HL-60 (cell line): ENCODE measurements around the gene LITAFD.

Experiments used
- DNase-seq, 2 experiments: peaks; one replicate each; pipeline ENCODE4 v3.0.0-alpha.2; 2010 to 2020; ENCODE audit warnings: low read depth in 1 of 2, low spot score in 1 of 2
- H3K27ac ChIP-seq: fragments of 250-450 bp; sonication (Bioruptor Pico); replicated peaks from 2 replicates; pipeline ENCODE4 v1.5.1; 2020; ENCODE audit warnings: mild to moderate bottlenecking, moderate library complexity
- H3K27me3 ChIP-seq: fragments of 250-450 bp; sonication (Bioruptor Pico); 2 replicates; pipeline ENCODE4 v1.5.1; 2021; ENCODE audit warnings: mild to moderate bottlenecking, moderate library complexity; ENCODE audit not compliant: insufficient read depth, poor library complexity, severe bottlenecking
- H3K4me3 ChIP-seq: replicated peaks from 2 replicates; pipeline ENCODE4 v1.5.1; 2011; ENCODE audit warnings: mild to moderate bottlenecking, control low read depth, low read length; ENCODE audit not compliant: insufficient read depth
- GABPA ChIP-seq: IDR thresholded peaks from 2 replicates; pipeline ENCODE4 v1.6.1; 2012; ENCODE audit warnings: low read depth
- POLR2AphosphoS5 ChIP-seq: IDR thresholded peaks from 2 replicates; pipeline ENCODE4 v1.6.1; 2012; ENCODE audit warnings: low read depth
- SPI1 ChIP-seq: IDR thresholded peaks from 2 replicates; pipeline ENCODE4 v1.6.1; 2012; ENCODE audit warnings: low read depth, mild to moderate bottlenecking, borderline replicate concordance
- TF ChIP-seq, protein P1 (sequence below): IDR thresholded peaks from one replicate; pipeline ENCODE4 v1.5.1; 2011; ENCODE audit warnings: low read length, control low read depth, inconsistent platforms; ENCODE audit not compliant: insufficient read depth
- TF ChIP-seq, protein P2 (sequence below): IDR thresholded peaks from 2 replicates; pipeline ENCODE4 v1.6.1; 2012; ENCODE audit warnings: low read depth; ENCODE audit not compliant: insufficient replicate concordance

LITAFD gene

DNA sequence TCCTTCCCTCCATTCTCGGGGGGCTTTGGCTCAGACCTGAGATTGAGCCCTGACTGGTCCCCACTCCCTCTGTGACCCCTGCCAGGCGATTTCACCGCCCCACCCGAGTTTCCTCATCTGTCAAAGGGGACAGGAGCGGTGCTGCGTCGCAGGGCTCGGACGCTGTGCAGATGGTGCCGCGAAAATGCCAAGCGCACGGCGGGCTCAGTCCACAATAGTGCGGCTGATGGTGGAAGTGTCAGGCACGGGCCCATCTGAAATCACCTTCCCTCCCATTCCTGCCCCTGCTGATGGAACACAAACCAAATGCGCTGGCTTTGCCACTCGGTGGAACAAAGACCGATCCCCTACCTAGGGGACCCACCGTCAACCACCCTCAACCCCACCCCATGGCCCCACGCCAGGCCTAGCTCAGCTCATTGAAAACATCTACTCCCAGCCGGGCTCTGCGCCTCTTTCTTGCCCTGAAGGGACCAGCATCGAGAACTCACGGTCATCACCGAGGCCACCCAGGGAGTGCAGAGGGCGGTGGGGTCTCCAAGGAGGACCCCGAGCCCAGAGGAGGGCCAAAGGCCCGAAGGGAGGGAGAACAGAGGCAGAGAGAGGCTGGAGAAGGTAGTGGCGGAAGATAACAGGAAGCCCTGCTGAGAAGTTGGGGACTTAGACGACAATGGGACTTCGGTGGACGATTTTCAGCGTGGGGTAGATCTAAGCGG, 14.8 kb upstream of the LITAFD start:
- no peak for TF ChIP-seq GABPA
- 0 out of 2 replicates have a peak, but pooled peaks have one; percentile 8 for TF ChIP-seq SPI1
- TF ChIP-seq, protein P1, sequence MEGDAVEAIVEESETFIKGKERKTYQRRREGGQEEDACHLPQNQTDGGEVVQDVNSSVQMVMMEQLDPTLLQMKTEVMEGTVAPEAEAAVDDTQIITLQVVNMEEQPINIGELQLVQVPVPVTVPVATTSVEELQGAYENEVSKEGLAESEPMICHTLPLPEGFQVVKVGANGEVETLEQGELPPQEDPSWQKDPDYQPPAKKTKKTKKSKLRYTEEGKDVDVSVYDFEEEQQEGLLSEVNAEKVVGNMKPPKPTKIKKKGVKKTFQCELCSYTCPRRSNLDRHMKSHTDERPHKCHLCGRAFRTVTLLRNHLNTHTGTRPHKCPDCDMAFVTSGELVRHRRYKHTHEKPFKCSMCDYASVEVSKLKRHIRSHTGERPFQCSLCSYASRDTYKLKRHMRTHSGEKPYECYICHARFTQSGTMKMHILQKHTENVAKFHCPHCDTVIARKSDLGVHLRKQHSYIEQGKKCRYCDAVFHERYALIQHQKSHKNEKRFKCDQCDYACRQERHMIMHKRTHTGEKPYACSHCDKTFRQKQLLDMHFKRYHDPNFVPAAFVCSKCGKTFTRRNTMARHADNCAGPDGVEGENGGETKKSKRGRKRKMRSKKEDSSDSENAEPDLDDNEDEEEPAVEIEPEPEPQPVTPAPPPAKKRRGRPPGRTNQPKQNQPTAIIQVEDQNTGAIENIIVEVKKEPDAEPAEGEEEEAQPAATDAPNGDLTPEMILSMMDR = no peak
- no peak for TF ChIP-seq POLR2AphosphoS5
- TF ChIP-seq, protein P2, sequence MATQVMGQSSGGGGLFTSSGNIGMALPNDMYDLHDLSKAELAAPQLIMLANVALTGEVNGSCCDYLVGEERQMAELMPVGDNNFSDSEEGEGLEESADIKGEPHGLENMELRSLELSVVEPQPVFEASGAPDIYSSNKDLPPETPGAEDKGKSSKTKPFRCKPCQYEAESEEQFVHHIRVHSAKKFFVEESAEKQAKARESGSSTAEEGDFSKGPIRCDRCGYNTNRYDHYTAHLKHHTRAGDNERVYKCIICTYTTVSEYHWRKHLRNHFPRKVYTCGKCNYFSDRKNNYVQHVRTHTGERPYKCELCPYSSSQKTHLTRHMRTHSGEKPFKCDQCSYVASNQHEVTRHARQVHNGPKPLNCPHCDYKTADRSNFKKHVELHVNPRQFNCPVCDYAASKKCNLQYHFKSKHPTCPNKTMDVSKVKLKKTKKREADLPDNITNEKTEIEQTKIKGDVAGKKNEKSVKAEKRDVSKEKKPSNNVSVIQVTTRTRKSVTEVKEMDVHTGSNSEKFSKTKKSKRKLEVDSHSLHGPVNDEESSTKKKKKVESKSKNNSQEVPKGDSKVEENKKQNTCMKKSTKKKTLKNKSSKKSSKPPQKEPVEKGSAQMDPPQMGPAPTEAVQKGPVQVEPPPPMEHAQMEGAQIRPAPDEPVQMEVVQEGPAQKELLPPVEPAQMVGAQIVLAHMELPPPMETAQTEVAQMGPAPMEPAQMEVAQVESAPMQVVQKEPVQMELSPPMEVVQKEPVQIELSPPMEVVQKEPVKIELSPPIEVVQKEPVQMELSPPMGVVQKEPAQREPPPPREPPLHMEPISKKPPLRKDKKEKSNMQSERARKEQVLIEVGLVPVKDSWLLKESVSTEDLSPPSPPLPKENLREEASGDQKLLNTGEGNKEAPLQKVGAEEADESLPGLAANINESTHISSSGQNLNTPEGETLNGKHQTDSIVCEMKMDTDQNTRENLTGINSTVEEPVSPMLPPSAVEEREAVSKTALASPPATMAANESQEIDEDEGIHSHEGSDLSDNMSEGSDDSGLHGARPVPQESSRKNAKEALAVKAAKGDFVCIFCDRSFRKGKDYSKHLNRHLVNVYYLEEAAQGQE = no peak
- DNase-seq = peak in 1 of 2 experiments; percentile 31
- peak overlapping the region; percentile 69 for H3K4me3 ChIP-seq
- H3K27ac ChIP-seq = peak overlapping the region; percentile 87
- H3K27me3 ChIP-seq = no peaks in the 10 kb centered on the region

DNA sequence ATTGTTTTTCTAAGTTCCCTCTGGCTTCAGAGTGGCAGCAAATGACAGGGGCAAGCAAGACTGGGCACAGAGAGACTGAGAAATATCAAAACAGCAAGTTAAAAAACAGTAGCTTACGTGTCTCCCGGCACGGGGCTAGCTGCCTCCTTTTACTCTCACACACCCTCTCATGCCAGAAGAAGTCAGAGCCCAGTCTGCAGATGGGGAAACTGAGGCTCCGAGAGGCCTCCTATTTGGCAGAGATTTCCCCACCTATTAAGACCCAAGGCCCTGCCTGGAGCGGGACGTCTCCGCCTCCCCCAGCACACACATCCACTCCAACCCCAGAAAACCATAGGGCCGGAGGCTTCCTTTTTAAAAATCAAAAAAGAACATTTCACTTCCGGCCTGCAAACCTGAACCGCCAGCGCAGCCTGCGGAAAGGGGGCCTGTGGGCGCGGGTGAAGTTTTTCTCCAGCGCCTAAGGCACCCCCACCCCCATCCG, 14.2 kb upstream of the LITAFD start:
- no peak for DNase-seq
- TF ChIP-seq, protein P1 = no peak
- no peak for TF ChIP-seq POLR2AphosphoS5
- TF ChIP-seq GABPA = no peak
- no peak for TF ChIP-seq SPI1
- TF ChIP-seq, protein P2 = no peak
- peak overlapping the region; percentile 87 for H3K27ac ChIP-seq
- H3K27me3 ChIP-seq = no peaks in the 10 kb centered on the region
- peak overlapping the region; percentile 69 for H3K4me3 ChIP-seq

DNA sequence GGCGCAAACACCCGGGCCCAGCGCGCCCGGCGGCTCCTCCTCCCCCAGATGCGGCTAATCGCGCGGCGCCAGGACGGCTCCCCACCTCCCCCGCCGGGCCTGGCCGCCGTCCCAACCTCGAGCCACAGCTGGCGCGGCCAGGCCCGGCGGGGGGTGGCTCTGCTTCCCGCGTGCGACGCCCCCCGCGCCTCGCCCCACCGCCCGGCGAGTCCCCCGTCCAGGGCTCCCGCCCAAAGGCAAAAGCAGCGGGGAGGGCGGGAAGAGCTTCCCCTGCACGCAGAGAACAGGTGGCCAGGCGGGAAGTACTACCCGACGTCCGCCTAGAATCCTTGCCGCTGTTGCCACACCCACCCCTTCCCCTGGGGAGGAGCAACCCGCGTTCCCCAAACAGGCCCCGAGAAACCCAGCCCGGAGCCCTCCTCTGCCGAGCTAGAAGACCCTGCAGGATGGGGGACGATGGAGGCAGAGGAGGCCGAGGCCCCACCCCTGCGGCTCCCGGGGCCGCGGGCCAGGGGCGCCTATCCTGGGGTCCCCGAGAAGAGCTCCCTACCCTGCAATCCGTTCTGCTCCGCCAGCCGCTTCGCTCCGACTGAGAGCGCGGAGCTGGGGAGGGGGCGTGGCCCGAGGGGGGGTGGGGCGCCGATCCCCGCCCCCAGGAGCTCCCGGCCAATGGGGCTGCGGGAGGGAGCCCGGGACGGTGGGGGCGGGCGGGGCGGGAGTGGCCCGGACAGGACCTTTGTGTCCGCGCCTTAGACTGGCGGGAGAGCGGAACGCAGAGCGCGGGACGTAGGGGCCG, 13.5 kb upstream of the LITAFD start, which contains the start of gene CARHSP1:
CARHSP1 (minus strand) TSS at position 591 of the 796 bp plus-strand sequence. CDS start 9,678 bp downstream, outside the sequence.
- TF ChIP-seq SPI1 = peak; percentile 54; the same call in 1 of the 2 replicates
- TF ChIP-seq, protein P1 = no peak
- TF ChIP-seq GABPA = no peak
- TF ChIP-seq POLR2AphosphoS5 = peak; percentile 40; the same call in 1 of the 2 replicates
- H3K27me3 ChIP-seq = no peaks in the 10 kb centered on the region
- H3K27ac ChIP-seq = peak within 1 kb of the TSS; percentile 87
- DNase-seq = peak; percentile 88 to 95
- H3K4me3 ChIP-seq = peak within 1 kb of the TSS; percentile 69
